GM19240 (cell line): ENCODE measurements around the gene PEX16.
A peak's percentile ranks its signal among the peaks of the same experiment; 100 is the strongest.

ENCODE experiments used
- DNase-seq: peaks from one replicate; pipeline ENCODE4 v3.0.0; 2011; ENCODE audit warnings: low spot score; ENCODE audit not compliant: insufficient read length

Gene PEX16

DNA sequence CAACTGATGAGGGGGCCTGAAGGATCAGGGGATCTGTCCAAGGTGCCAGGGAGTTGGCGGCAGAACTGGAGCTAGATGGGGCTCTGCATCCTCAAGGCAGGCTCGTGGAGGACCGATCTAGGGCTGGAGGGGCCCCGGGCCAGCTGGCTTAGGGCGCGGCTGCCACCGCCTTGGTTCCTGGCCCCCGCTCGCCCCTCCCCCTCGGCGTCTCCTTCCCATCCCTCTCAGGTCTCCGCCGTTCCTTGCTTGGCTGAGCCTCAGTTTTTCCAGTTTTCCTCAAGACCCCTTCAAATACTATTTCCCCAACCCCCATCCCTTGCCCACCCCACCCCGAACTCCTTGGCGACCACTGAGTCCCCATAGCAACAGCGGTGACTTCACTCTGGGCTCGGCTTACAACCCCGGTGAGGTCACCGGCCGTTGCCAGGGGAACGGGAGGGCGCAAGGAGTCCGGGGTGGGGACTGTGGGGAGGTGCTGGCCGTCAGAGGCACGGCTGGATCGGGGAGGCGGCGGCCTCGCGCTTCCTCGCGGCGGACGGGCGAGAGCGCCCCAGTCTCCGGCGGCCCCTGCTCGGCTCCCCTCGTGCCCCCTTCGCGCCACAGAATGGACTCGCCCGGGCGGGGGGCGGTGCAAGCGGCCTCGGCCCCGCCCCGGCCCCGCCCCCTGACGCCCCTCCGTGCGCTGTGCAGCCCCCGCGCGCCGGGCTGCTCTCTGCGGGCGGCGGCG is 18.1 kb downstream of the PEX16 start:
- DNase-seq = peak; percentile 68

DNA sequence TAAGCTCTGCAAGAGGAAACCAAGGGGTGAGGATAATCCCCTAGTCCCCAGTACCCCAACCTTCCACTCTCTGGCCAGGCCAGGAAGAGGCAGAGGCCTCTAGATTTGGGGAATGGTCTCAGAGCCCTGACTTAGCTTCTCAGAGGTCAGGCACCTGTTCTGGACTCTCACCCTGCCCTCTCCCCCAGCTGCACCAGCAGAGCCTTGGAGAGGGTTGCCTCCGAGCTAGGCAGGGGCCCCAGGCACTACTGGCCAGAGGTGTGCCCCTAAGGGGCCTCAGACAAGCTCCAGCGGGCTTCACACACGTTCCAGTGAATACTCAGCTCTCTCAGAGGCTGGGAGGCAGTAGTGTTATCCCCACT is 18.6 kb downstream of the PEX16 start:
- no peak for DNase-seq

DNA sequence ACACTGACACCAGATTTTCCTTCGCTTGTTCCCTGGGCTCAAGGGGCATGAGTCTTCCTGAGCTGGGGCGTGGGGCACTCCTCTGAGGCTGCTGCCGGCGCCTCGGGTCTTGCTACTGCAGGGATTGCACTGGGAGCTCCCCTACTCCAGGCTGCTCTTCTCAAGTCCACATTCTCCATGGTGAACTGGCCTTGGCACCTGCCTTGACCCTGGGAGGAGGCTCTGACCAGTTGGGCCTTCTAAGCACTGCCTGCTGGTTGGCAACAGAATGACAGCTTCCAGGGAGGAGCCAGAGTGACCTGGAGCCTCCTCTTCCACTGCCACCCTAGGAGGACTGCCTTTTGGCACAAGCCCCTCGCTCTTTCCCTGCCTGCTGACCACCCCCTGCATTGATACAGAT is 20.1 kb downstream of the PEX16 start:
- DNase-seq = no peak

DNA sequence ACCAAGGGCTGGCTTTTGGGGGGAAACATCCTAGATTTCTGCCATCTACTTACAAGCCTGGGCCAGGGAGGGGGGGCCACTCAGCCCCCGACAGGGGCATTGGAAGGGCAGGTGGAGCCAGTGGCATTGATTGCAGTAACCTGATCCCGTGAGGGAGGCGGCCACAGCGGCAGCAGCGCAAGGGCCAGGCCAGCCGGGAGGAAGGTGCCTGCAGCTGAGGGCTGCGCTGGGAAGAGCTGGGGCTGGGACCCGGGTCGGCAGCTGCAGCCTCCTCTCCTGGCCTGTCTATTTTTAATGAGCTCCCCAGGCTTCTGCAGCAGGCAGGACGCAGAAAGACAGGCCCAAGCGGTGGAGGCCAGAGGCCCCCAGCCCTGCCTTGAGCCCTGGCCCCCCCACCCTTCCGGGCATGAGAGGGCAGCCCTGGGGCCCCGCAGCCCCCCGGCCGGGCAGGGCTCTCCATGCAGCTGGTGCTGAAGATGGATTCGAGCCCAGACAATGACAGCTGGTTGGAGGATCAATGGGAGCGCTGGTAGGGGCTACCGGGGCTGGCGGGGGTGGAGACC is 21.2 kb downstream of the PEX16 start:
- no peak for DNase-seq

DNA sequence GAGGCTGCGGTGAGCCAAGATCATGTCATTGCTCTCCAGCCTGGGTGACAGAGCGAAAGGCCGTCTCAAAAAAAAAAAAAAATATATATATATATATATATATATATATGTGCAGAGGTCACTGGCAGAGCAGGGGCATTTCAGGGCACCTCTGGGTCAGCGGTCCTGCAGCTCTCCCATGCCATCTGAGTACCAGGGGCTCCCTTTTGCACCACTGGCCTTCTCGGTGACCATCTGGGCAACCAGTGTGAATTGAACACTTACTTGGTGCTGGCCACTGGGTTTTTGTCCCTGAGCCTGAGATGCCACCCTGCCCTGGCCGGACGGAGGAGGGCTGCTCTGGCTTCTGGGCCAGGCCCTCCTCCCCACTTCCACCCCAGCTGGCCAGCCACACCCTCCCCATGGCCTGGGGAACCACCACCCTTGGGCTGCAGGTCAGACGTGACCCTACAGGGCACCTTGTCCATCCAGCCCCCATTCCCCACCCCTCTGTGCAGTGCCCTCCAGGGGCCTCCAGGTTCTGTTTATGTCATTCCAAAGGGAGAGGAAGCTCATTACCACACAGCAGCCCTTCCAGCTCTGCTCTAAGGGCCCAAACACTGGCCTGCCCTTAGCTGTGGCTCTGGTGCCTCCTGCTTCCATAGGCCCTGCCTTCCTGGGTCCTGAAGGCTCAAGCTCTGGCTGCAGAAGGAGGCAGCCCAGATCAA is 22.0 kb downstream of the PEX16 start:
- DNase-seq = no peak

DNA sequence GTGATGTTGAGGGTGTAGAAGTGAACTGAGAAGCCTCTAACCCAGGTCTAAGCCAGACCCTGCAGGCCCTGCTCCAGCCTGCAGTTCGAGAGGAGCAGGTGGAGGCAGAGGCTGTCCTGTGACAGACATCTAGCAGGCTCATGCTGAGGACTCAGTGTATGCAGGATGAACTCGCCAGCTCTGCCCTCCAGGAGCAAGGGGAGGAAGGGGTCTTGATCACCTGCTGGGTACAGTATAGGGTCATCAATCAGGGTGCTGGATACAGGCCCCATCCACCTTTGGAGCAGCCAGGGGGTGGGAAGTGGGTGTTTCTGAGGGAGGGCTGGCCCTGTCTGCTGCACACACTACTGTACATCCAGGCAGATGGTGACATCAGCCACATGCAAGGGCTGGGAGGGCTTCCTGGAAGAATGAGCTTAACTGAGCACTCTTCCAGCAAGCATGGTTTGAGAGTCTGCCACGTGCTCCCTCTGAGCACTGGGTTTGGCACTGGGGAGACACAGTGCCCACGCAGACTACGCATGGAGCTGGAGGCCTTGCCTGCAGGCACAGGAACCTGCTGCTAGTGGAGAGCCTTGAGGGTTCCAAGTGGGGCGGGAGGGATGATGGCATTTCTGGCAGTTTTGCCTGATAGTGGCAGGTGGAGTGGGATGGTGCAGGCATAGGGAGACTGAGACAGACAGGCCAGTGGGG is 23.0 kb downstream of the PEX16 start:
- no peak for DNase-seq

DNA sequence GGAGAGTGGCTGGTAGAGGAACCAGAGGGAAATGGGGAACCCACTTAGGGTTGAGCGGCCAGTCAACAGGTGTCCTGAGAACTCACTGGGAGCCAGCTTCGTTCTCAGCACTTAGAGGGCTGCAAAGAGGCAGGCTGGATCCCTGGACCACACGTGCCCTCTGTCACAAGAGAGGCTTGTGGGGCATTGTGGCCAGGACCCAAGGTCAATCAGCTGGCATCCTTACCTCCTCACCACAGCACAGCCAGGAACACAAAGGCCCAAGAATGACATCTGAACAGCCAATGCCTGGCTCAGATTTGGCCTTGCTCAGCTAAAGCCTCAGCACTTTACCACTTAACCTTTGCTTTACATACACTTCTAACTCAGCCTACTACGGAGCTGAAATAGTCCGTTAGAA is 24.8 kb downstream of the PEX16 start:
- no peak for DNase-seq

DNA sequence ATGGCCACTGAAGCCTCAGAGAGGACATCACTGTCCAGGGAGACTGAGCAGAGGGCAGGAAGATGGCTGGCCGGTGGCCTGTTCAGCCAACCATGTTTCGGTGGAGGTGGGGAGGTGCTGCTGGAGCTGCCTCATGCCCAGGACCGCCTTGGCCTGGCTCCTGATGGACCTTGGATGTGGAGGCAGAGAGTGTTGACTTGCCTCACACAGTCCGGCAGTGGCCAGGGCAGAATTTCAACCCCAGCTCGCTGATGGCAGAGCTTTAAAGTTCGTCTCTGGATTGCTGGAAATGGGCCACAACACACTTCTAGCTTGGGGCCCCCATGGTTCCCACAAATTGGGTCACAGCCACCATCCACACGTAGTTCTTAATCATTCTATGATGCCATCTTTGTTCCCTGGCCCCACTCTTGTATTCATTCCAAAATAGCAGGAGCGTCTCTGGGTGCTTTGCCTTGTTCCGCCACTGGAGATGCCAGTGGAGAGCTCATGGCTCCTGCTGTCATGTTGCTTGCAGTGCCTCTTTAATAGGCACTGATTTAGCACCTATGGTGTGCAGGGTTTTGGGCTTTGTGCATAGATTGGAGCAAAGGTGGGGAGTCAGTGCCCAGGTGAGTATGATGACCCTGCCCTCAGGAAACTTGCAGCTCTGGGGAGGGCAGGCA is 26.7 kb downstream of the PEX16 start:
- DNase-seq = no peak

DNA sequence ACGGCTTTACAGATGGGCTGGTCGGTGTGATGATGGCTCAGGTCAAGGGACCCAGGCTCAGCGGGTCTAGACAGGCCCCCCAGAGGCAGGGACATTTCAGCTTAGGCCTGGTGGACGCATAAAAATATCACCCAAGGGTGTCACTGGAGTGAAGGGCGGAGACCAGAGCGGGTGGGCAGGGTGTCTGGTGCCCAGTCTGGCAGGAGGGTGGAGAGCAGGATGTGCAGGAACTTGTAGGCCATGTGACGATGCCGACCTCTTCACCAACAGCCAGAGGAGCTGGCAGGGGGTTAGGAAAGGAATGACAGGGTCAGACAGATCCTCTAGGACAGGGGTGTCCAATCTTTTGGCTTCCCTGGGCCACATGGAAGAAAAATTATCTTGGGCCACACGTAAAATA is 27.7 kb downstream of the PEX16 start:
- no peak for DNase-seq

DNA sequence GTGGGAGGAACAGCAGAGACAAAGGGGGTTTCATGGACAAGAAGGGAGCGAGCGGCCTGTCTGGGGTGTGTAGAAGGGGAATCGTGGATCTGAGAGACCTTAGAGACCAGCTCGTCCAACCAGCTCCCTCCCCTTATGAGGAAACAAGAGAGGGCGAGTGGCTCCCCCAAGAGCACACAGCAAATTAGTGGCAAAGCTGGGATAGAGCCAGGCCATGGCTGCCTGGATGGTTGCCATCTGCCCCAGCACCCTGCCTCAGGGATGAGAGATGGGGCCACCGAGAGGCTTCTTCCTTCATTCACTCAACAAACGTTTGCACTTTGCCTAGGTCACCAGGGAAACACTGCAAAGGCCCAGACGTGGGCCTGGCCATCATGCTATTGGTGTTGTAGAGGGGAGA is 28.1 kb downstream of the PEX16 start:
- DNase-seq = no peak

DNA sequence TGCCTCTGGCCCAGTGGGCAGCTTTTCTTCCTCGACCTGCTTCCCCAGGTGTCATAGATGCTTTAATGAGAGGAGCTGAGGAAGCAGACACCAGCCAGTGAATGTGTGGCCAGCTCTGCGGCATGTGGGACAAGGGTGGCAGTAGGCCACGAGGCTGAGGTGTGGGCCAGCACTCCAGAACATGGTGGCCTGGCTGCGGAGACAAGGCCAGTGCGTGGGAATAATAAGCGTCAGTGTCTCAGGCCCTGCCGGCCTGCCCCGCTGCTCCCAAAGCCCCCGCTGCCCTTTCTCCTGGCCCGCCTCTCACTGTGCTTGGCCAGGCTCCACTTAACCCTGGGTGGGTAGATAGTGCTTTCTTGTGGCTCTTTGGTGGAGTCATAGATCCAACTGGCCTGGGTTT is 30.1 kb downstream of the PEX16 start:
- no peak for DNase-seq

DNA sequence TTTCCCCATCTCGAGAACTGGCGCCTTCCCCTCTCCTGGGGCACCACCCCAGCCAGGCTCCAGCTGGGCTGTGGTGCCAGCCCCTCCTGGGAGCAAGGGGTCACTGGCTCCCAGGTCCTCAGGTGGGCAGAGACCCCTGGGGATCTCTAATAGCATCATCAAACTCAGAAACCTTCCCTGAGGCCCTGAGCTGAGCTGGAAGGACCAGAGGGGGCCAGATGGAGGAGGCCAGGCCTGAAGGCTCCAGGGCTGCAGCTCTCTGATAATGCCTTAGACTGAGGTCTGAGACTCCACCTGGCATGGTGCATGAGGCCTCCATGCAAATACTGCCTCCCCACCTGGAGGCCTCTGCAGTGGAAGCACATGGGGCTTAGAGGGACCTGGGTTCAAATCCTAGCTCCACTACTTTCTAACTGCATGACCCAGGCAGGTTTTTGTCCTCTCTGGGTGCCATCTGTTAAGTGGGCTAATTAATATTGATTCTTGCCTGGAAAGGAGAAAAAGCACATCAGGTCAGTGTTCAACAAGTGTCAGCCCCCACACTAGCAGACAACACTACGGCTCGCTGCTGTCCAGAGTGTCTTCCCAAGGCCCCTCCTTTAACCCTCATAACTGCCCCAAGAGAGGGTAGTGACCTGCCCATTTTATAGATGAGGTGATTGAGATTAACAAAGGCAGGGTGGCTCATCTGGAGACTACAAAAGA is 30.7 kb downstream of the PEX16 start:
- no peak for DNase-seq

DNA sequence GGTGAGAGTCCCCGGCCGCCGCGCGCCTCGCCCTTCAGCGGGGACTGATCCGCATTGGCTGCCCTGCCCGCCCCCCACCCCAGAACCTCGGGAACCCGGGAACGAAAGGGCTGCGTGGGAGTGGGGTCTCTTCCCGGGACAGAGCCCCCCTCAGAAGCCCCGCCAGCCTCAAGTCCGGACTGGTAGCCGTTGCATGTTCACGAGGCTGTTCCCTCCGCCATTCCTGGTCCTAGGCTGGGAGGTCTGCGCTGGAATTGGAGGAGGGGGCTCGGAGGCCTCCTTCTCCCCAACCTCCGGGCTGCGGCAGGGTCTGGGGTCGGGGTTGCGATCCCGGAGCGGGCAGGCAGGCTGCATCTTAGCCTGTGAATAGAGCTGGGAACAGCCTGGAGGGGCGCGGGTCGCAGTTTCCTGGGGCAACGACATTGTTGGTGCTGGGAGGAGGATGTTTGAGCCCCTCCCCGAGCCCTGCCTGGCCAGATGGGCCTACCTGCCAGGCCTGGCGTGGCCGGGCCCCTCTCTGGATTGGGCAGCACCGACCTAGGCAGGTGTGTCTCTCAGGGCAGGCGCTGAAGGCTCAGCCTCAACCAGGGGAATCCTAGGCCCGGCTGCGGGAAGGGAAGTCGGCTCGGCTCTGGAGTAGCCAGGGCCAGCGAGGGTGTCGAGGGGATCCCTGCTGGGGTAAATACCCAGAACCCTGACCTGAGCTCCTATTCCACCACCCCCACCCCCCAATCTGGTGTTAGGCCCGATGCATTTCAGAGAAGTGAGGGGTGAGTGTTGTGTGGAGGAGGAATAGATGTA is 31.6 kb downstream of the PEX16 start:
- DNase-seq = no peak

DNA sequence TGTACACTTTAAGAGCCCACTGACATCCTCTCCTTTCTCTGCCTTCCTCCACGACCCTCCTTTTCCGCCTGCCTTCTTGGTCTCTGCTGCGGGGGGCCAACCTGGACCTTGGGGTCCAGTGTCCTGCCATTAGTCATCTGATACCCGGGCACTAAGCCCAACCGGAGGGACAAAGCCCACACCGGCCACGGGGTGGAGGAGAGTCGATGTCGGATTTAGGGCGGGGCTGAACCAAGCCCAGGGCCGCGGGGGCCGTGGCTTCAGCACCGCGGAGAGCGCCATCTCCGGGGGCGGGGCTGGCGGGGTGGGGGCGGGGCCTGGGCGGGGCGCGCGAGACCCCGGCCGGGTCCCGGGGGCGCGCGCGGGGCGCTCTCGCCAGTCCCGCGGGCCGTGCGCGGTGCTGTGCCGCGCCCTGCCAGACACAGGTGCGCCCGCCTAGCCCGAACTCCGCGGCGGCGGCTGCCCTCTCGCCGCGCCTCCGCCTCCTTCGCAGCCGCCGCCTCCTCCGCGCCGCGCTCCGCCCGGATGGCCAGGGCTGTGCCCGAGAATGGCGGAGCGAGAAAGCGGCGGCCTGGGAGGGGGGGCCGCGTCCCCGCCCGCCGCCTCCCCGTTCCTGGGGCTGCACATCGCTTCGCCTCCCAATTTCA is 32.3 kb downstream of the PEX16 start, which contains the start of gene MAPK8IP1:
TSS of gene MAPK8IP1 (plus strand) at position 378 of the 647 bp plus-strand sequence. CDS start at position 548, 170 bp downstream.
- DNase-seq = peak; percentile 62

DNA sequence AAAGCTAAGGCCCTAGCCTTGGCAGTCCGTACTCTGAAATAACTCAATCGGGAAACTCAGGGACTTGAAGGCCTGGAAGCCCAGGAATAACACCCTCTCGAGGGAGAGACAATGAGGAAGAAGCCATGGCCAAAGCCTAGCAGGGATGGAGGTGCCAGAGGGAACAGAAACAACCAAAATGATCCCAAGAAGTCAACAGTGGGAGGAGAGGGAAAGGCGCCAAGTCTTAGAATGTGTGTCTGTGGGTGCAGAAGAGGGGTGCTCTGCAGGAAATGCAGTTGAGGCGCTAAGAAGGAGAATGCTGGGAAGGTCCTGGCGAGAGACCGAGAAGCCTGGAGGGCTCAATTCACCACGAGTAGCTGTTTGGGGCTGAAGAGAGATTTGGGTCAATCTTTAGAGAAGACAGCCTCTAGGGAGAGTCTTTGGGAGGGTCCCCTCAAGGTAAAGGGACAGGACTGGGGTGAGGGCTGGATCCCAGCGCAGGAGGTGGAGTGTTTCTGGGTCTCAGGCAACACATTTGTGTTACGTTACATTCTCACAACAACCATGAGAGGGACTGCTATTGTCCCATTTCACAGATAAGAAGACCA is 33.0 kb downstream of the PEX16 start:
- no peak for DNase-seq

DNA sequence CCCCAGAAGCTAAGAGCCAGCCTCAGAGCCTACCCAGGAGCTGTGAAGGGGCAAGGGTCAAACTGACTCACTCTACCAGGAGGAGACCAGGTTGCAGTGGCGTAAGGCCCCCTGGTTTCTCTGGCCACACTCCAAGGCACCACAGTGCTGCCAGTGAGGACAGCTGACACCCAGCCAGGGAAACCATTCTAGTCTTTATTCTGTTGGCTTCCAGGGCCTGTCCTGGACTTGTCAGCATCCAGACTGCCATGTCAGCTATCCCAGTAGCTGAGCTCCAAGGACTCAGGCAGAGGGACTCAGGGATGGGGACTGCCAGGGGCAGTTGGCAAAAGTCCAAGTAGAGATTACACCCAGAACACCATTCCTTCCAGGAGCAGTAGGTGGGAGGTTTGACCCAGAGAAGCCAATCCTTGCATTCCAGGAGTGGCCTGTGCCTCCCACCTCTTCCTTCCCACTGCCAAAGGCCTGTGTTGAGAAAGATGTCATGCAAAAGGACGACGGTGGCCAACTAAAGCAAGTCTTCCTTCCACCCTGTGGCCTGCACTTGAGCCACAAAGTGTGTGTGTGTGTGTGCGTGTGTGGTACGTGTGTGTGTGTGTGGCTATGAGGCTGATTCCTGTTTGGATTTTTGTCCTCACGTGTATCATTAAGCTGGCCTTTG is 35.8 kb downstream of the PEX16 start:
- DNase-seq = no peak

DNA sequence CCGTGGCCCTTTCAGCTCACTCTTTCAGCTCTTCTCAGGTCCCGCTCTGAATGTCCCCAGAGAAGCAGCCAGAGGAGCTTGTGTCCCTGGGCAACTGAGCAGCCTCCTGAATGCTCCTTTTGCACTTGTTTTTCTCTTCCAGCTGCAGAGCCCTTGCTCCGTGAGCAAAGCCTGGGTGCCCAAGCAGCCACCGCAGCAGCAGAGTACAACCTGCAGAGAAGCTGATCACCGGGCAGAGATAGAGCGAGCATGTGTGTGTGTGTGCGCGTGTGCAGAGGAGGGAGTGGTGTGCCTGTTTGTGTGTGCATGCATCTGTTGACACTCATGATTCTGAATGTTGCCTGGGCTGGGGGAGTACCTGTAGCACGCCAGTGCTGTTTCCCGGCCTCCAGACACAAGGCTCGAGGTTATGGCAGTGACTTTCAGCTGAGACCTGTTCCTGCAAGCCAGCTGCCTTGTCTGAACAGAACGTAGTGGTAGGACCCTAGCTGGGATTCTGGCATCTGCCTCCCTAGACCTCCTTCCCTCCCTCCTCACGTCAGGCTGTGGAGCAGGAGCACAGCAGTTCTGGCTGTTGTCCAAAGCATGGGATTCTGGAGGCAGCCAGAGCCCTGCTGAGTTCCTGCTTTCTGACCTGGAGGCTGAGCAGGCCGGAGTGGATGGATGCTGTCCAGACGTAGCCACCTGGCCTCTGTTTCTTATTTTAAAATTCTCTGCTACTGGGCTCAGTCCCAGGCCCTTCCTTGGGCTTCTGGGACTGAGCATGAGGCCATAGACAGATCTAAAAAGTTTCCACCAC is 36.7 kb downstream of the PEX16 start:
- DNase-seq = no peak
